Osteoblast (primary cell): Measurements from ENCODE around the gene U2AF2. TPM values are rescaled to one million over a fixed set of nuclear protein-coding genes. Genes with fewer than 3 reads are reported as not detected.

Experiments used
- DNase-seq: peaks from one replicate; pipeline ENCODE4 v3.0.0; 2011; ENCODE audit warnings: low spot score, mixed read lengths; ENCODE audit not compliant: insufficient read length; ENCODE audit errors: missing footprints
- H2AFZ ChIP-seq: 2 replicates; pipeline ENCODE4 v1.6.0; 2011; ENCODE audit warnings: mild to moderate bottlenecking, low read length
- H3K27ac ChIP-seq: 2 replicates; pipeline ENCODE4 v1.5.1; 2011; ENCODE audit warnings: mild to moderate bottlenecking, low read depth, low read length, moderate library complexity
- H3K27me3 ChIP-seq: 2 replicates; pipeline ENCODE4 v1.6.0; 2012; ENCODE audit warnings: mild to moderate bottlenecking, control low read depth, inconsistent platforms, low read length, moderate library complexity; ENCODE audit not compliant: insufficient read depth
- H3K36me3 ChIP-seq: 2 replicates; pipeline ENCODE4 v1.5.1; 2011; ENCODE audit warnings: mild to moderate bottlenecking, low read length, control low read depth, moderate library complexity; ENCODE audit not compliant: insufficient read depth
- H3K4me1 ChIP-seq: 2 replicates; pipeline ENCODE4 v1.5.1; 2011; ENCODE audit warnings: mild to moderate bottlenecking, low read length, control low read depth, moderate library complexity; ENCODE audit not compliant: insufficient read depth
- H3K4me2 ChIP-seq: 2 replicates; pipeline ENCODE4 v1.6.0; 2011; ENCODE audit warnings: mild to moderate bottlenecking, low read length; ENCODE audit not compliant: insufficient read depth
- H3K4me3 ChIP-seq: fragments of 200-600 bp; sonication (generic); 3 replicates; pipeline ENCODE4 v1.5.1; 2012; ENCODE audit warnings: mild to moderate bottlenecking, low read length, inconsistent platforms; ENCODE audit not compliant: insufficient read depth
- H3K79me2 ChIP-seq: 2 replicates; pipeline ENCODE4 v1.6.0; 2012; ENCODE audit warnings: mild to moderate bottlenecking, low read length, control low read depth, inconsistent platforms; ENCODE audit not compliant: insufficient read depth
- H3K9me3 ChIP-seq: 2 replicates; pipeline ENCODE4 v1.5.1; 2011; ENCODE audit warnings: low read depth, low read length, control low read depth
- H4K20me1 ChIP-seq: 2 replicates; pipeline ENCODE4 v1.6.0; 2012; ENCODE audit warnings: mild to moderate bottlenecking, low read length, control low read depth; ENCODE audit not compliant: insufficient read depth
- total RNA-seq: library from RNA; depleted of rRNA; stranded (reverse); fragments of >200 nt; gene quantifications from 2 replicates; pipeline ENCODE4 v1.2.3, GENCODE V29; 2012
- TF ChIP-seq, protein P1 (sequence below): IDR thresholded peaks from 2 replicates; pipeline ENCODE4 v1.5.1; 2011; ENCODE audit warnings: mild to moderate bottlenecking, low read depth, low read length, moderate library complexity; ENCODE audit errors: extremely low read depth

U2AF2 gene
- total RNA-seq, 1 donor: 70.2 TPM

DNA sequence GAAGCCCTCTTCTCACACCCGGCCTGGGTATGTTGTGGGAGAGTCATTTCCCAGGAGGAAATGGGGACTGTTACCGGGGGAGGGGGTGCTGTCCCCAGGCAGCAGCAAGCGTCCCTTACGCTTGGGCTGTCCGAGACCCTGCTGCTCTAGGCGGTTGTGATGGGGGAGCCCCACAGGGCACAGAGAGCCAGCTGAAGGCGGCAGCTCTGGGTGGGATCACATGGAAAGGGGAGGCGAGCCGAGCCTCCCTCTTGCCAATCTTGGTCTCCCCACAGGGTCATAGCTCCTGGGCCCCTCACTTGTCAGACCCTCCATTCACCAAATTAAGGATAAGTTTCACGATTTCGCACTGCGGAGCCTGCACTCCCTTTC is 42.2 kb downstream of the U2AF2 start:
- H4K20me1 ChIP-seq: no peaks in the 10 kb centered on the region
- H3K36me3 ChIP-seq: peaks cover 43% of the 10 kb centered on the region
- no peak overlapping the region for H3K27ac ChIP-seq
- H2AFZ ChIP-seq: no peak overlapping the region
- no peaks in the 10 kb centered on the region for H3K79me2 ChIP-seq
- peak; percentile 72 for DNase-seq
- no peak overlapping the region for H3K4me3 ChIP-seq
- TF ChIP-seq, protein P1, sequence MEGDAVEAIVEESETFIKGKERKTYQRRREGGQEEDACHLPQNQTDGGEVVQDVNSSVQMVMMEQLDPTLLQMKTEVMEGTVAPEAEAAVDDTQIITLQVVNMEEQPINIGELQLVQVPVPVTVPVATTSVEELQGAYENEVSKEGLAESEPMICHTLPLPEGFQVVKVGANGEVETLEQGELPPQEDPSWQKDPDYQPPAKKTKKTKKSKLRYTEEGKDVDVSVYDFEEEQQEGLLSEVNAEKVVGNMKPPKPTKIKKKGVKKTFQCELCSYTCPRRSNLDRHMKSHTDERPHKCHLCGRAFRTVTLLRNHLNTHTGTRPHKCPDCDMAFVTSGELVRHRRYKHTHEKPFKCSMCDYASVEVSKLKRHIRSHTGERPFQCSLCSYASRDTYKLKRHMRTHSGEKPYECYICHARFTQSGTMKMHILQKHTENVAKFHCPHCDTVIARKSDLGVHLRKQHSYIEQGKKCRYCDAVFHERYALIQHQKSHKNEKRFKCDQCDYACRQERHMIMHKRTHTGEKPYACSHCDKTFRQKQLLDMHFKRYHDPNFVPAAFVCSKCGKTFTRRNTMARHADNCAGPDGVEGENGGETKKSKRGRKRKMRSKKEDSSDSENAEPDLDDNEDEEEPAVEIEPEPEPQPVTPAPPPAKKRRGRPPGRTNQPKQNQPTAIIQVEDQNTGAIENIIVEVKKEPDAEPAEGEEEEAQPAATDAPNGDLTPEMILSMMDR: no peak
- H3K27me3 ChIP-seq: no peaks in the 10 kb centered on the region
- H3K4me1 ChIP-seq: no peaks in the 10 kb centered on the region
- H3K4me2 ChIP-seq: no peak overlapping the region
- no peaks in the 10 kb centered on the region for H3K9me3 ChIP-seq

DNA sequence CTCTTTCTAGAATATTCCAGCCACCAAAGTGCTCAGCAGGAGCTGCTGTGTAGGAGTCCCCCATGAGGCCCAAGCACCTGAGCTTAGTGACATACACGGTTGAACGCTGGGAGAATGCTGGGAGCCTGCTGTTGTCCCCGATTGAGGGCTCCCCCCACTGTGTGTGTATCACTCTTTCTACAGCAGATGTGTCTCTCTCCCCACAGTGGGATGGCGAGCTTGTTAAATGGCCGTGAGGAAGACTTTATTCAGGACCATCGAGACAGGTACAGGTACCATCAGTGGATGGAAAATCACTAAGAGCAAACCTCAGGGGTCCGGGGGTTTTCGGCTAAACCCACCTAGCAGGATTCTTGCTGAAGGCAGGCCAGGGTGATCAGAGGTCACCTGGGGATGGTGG is 42.9 kb downstream of the U2AF2 start:
- H3K4me3 ChIP-seq: no peak overlapping the region
- TF ChIP-seq, protein P1: no peak
- H3K27ac ChIP-seq: no peak overlapping the region

DNA sequence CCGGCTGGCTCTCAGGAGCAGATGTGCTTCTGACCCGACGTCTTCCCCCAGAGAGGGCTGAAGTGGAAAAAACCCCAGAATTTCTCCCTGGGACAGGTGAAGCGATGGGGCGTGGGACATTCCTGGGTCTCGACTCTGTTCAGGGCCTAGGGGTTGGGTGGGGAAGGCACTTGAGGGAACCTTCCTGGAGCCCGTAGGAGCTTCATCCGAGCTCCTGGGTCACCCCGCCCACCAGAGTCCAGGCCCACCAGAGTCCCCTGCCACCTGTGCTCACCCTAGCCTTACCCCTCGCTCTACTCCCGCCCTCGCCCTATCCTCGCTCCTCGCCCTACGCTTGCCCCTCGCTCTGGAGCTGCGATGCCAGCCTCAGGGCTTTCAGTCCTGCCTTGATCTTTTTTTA is 43.4 kb downstream of the U2AF2 start:
- Histone ChIP-seq H3K4me1 (no peaks in the 10 kb centered on the region), H3K36me3 (peaks cover 37% of the 10 kb centered on the region), H3K79me2 (no peaks in the 10 kb centered on the region), H3K4me2 (no peak overlapping the region), H3K27me3 (no peaks in the 10 kb centered on the region), H3K4me3 (no peak overlapping the region), H3K9me3 (no peaks in the 10 kb centered on the region), H4K20me1 (no peaks in the 10 kb centered on the region), H3K27ac (no peak overlapping the region), H2AFZ (no peak overlapping the region)
- DNase-seq: peak; percentile 82
- TF ChIP-seq, protein P1: no peak

More for the DNA sequence above, 42.9 kb downstream of the U2AF2 start:
- Histone ChIP-seq H3K4me1 (no peaks in the 10 kb centered on the region), H4K20me1 (no peaks in the 10 kb centered on the region), H3K4me2 (no peak overlapping the region), H3K79me2 (no peaks in the 10 kb centered on the region), H3K27me3 (no peaks in the 10 kb centered on the region), H3K9me3 (no peaks in the 10 kb centered on the region), H3K36me3 (peaks cover 42% of the 10 kb centered on the region), H2AFZ (no peak overlapping the region)
- peak; percentile 66 for DNase-seq

DNA sequence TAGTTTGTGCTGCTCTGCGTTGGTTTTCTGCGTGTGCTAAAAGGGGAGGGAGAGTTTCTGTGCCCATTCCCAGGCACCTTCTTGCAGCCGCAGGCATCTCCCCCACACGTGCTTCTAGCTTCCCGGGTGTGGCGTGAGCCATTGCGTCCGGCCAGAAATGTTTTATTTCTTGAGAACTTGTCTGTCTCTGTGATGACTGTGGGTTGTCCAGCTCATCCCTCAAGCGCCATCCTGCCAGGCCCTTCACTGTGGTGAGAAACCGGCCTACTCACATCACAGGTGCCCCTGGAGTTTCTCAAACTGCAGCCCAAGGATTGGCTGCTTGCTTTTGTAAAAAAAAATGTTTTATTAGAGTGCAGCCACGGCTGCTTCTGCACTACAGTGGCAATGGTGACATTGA is 44.4 kb downstream of the U2AF2 start:
- H3K4me1 ChIP-seq: no peaks in the 10 kb centered on the region
- peak; percentile 64 for DNase-seq
- H3K27me3 ChIP-seq: no peaks in the 10 kb centered on the region
- no peaks in the 10 kb centered on the region for H4K20me1 ChIP-seq
- TF ChIP-seq, protein P1: no peak
- H2AFZ ChIP-seq: no peak overlapping the region
- H3K79me2 ChIP-seq: no peaks in the 10 kb centered on the region
- H3K36me3 ChIP-seq: peaks cover 32% of the 10 kb centered on the region
- H3K4me2 ChIP-seq: no peak overlapping the region
- no peak overlapping the region for H3K27ac ChIP-seq
- H3K4me3 ChIP-seq: no peak overlapping the region
- H3K9me3 ChIP-seq: no peaks in the 10 kb centered on the region
